HCT116 (cell line): ENCODE data around the gene CLRN3. TPM values are rescaled to one million over a fixed set of nuclear protein-coding genes. Genes with fewer than 3 reads are reported as not detected.

Experiments
- ATAC-seq: fragments of 200-7000 bp; cut with Tn5 transposase; 2 replicates; pipeline ENCODE4 v1.9.1; 2020; ENCODE audit warnings: mild to moderate bottlenecking, moderate library complexity
- BruUV-seq: library from RNA; stranded (reverse); fragments of 400-500 nt; replicated peaks from 2 replicates; lab custom pipeline; 2021; lab: Mats Ljungman, UMichigan
- CTCF ChIA-PET: fragments of 300-600 bp; sonication (Branson Sonifier 250); formaldehyde crosslinking; loops from one replicate; lab custom pipeline; 2021; ENCODE audit warnings: antibody characterized with exemption; lab: Charles Lee
- POLR2A ChIA-PET: fragments of 300-600, 350-600 bp; sonication (Branson Sonifier 250); formaldehyde crosslinking; loops from one replicate; lab custom pipeline; 2021; ENCODE audit warnings: antibody characterized with exemption; lab: Charles Lee
- RAD21 ChIA-PET, 2 experiments: fragments of 300-600 bp; sonication (Branson Sonifier 250); formaldehyde crosslinking; loops; one replicate each; lab custom pipeline; 2023; ENCODE audit warnings: low total read pairs in 2 of 2; ENCODE audit not compliant: uncharacterized antibody in 2 of 2, unreplicated experiment in 2 of 2, low non-redundant PET in 1 of 2; lab: Charles Lee
- DNase-seq: peaks from one replicate; pipeline ENCODE4 v3.0.0-alpha.2; 2010; ENCODE audit warnings: low read depth, low spot score
- H2AFZ ChIP-seq: fragments of 200-600 bp; shearing (Covaris generic), sonication (generic); 2 replicates; pipeline ENCODE4 v1.6.1; 2017; ENCODE audit warnings: low read depth, mixed run types, mixed read lengths, antibody characterized with exemption, low read length; ENCODE audit not compliant: poor library complexity, severe bottlenecking
- H3K27ac ChIP-seq: 2 replicates; pipeline ENCODE4 v1.5.1; 2012; ENCODE audit warnings: low read depth, low read length
- H3K27me3 ChIP-seq: fragments of 200-600 bp; sonication (generic); 2 replicates; pipeline ENCODE4 v1.6.1; 2016; ENCODE audit warnings: mixed run types, low read length, mixed read lengths; ENCODE audit not compliant: insufficient read depth
- H3K36me3 ChIP-seq, 2 experiments: fragments of 200-500 bp in 1 of 2; fragments of 200-600 bp in 1 of 2; sonication (Bioruptor generic) in 1 of 2; sonication (generic) in 1 of 2; 2 replicates each; pipeline versions ENCODE4 v1.5.1 to v1.6.1; 2014 to 2016; ENCODE audit warnings: low read length in 2 of 2, inconsistent platforms in 1 of 2, mixed read lengths in 1 of 2, mixed run types in 1 of 2; ENCODE audit not compliant: insufficient read depth in 2 of 2, control insufficient read depth in 1 of 2
- H3K4me1 ChIP-seq, 2 experiments: fragments of 200-600 bp in 1 of 2; sonication (generic) in 1 of 2; 2 replicates each; pipeline versions ENCODE4 v1.5.1 to v1.6.1; 2012 to 2017; ENCODE audit warnings: low read length in 2 of 2, inconsistent platforms in 1 of 2, mild to moderate bottlenecking in 1 of 2, mixed read lengths in 1 of 2, mixed run types in 1 of 2, moderate library complexity in 1 of 2; ENCODE audit not compliant: insufficient read depth in 2 of 2, control insufficient read depth in 1 of 2
- H3K4me2 ChIP-seq: fragments of 200-600 bp; sonication (generic); 2 replicates; pipeline ENCODE4 v1.6.1; 2017; ENCODE audit warnings: mixed run types, low read length, mixed read lengths
- H3K4me3 ChIP-seq, 2 experiments: fragments of 200-600 bp in 1 of 2; sonication (generic) in 1 of 2; replicated peaks in 1 of 2; 2 replicates each; pipeline ENCODE4 v1.5.1; 2011 to 2016; ENCODE audit warnings: low read length in 2 of 2, control low read depth in 1 of 2, low read depth in 1 of 2, mild to moderate bottlenecking in 1 of 2, mixed read lengths in 1 of 2, mixed run types in 1 of 2
- H3K79me2 ChIP-seq: fragments of 200-600 bp; sonication (generic); 2 replicates; pipeline ENCODE4 v1.6.1; 2017; ENCODE audit warnings: mild to moderate bottlenecking, mixed run types, low read length, moderate library complexity, mixed read lengths; ENCODE audit not compliant: insufficient read depth
- H3K9ac ChIP-seq: fragments of 200-600 bp; sonication (generic); 2 replicates; pipeline ENCODE4 v1.6.1; 2016; ENCODE audit warnings: low read length, mixed read lengths
- H3K9me2 ChIP-seq: fragments of 200-600 bp; sonication (generic), shearing (Covaris generic); 2 replicates; pipeline ENCODE4 v1.6.1; 2017; ENCODE audit warnings: mixed run types, mild to moderate bottlenecking, moderate library complexity; ENCODE audit not compliant: insufficient read depth
- H3K9me3 ChIP-seq, 2 experiments: fragments of 200-500 bp in 1 of 2; fragments of 200-600 bp in 1 of 2; sonication (Bioruptor generic) in 1 of 2; sonication (generic) in 1 of 2; 2 replicates each; pipeline ENCODE4 v1.6.1; 2014 to 2017; ENCODE audit warnings: low read length in 2 of 2, mixed read lengths in 2 of 2, inconsistent platforms in 1 of 2, low read depth in 1 of 2, mild to moderate bottlenecking in 1 of 2, mixed run types in 1 of 2, moderate library complexity in 1 of 2; ENCODE audit not compliant: control insufficient read depth in 1 of 2, insufficient read depth in 1 of 2
- H4K20me1 ChIP-seq: fragments of 200-600 bp; sonication (generic), shearing (Covaris generic); 2 replicates; pipeline ENCODE4 v1.6.1; 2017; ENCODE audit warnings: mixed run types, mild to moderate bottlenecking, moderate library complexity; ENCODE audit not compliant: insufficient read depth
- CBX3 ChIP-seq: IDR thresholded peaks from 2 replicates; pipeline ENCODE4 v1.6.1; 2012; ENCODE audit warnings: low read depth
- EZH2 ChIP-seq: fragments of 200-600 bp; sonication (generic); IDR thresholded peaks from 2 replicates; pipeline ENCODE4 v1.6.1; 2017; ENCODE audit warnings: antibody characterized with exemption, mixed run types
- FOSL1 ChIP-seq: IDR thresholded peaks from 2 replicates; pipeline ENCODE4 v1.6.1; 2012; ENCODE audit warnings: low read depth
- JUND ChIP-seq: IDR thresholded peaks from 2 replicates; pipeline ENCODE4 v1.6.1; 2012
- POLR2A ChIP-seq: IDR thresholded peaks from 2 replicates; pipeline ENCODE4 v1.7.0; 2011; ENCODE audit warnings: borderline replicate concordance; ENCODE audit not compliant: insufficient read depth, insufficient read length; ENCODE audit errors: extremely low read depth
- SIN3A ChIP-seq: IDR thresholded peaks from 2 replicates; pipeline ENCODE4 v1.6.1; 2012; ENCODE audit warnings: low read depth
- intact Hi-C: fragments of 100-400 bp; cut with micrococcal nuclease; formaldehyde crosslinking; loops from 2 replicates; pipeline ENCODE4 v1.10.0; 2022
- total RNA-seq: library from RNA; stranded (reverse); gene quantifications from one replicate; pipeline ENCODE4 v1.2.1, GENCODE V29; 2021; ENCODE audit not compliant: unreplicated experiment
- TF ChIP-seq, protein P1 (sequence below), 3 experiments: fragments of 200-600 bp in 1 of 3; sonication (generic) in 1 of 3; IDR thresholded peaks in 2 of 3; conservative IDR thresholded peaks in 1 of 3; 2 replicates each; pipeline ENCODE4 v1.5.1; 2012 to 2017; ENCODE audit warnings: low read depth in 2 of 3, low read length in 2 of 3, antibody characterized with exemption in 1 of 3, borderline replicate concordance in 1 of 3, control low read depth in 1 of 3, mild to moderate bottlenecking in 1 of 3, mixed read lengths in 1 of 3, mixed run types in 1 of 3, moderate library complexity in 1 of 3; ENCODE audit not compliant: insufficient read depth in 1 of 3
- TF ChIP-seq, protein P2 (sequence below): IDR thresholded peaks from 2 replicates; pipeline ENCODE4 v1.6.1; 2011; ENCODE audit warnings: mild to moderate bottlenecking, low read length, moderate library complexity; ENCODE audit not compliant: insufficient replicate concordance; ENCODE audit errors: extremely low read depth

CLRN3 gene
- total RNA-seq, 1 experiment from 2014 or later = 0.39 TPM

GRCh38 chr10:127916826-127917225, 24.1 kb upstream of the CLRN3 start:
- Histone ChIP-seq H3K9me3 (no peaks in the 10 kb centered on the region), H3K4me3 (no peak overlapping the region), H3K36me3 (no peaks in the 10 kb centered on the region), H2AFZ (no peak overlapping the region), H3K79me2 (no peaks in the 10 kb centered on the region), H3K4me2 (no peak overlapping the region), H3K9me2 (no peaks in the 10 kb centered on the region), H4K20me1 (no peaks in the 10 kb centered on the region), H3K9ac (no peak overlapping the region), H3K4me1 (peaks cover 4 to 36% of the 10 kb centered on the region in 2 experiments; a peak in 3 of 4 replicates), H3K27ac (no peak overlapping the region), H3K27me3 (no peaks in the 10 kb centered on the region)
- TF ChIP-seq, protein P1, sequence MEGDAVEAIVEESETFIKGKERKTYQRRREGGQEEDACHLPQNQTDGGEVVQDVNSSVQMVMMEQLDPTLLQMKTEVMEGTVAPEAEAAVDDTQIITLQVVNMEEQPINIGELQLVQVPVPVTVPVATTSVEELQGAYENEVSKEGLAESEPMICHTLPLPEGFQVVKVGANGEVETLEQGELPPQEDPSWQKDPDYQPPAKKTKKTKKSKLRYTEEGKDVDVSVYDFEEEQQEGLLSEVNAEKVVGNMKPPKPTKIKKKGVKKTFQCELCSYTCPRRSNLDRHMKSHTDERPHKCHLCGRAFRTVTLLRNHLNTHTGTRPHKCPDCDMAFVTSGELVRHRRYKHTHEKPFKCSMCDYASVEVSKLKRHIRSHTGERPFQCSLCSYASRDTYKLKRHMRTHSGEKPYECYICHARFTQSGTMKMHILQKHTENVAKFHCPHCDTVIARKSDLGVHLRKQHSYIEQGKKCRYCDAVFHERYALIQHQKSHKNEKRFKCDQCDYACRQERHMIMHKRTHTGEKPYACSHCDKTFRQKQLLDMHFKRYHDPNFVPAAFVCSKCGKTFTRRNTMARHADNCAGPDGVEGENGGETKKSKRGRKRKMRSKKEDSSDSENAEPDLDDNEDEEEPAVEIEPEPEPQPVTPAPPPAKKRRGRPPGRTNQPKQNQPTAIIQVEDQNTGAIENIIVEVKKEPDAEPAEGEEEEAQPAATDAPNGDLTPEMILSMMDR (IDR thresholded peaks at IDR 0.05 in 2 of 3, conservative IDR thresholded peaks at IDR 0.05 in 1 of 3; ENCODE audit: borderline replicate concordance in 1 of 3, insufficient read depth in 1 of 3, low read depth in 2 of 3, low read length in 2 of 3) = 0 out of 6 replicates have a peak, but pooled peaks of 2 of the 3 experiments have one; percentile 8 to 16
- TF ChIP-seq EZH2 (no peak), JUND (no peak), CBX3 (no peak), FOSL1 (no peak), POLR2A (no peak), SIN3A (no peak)
- TF ChIP-seq, protein P2, sequence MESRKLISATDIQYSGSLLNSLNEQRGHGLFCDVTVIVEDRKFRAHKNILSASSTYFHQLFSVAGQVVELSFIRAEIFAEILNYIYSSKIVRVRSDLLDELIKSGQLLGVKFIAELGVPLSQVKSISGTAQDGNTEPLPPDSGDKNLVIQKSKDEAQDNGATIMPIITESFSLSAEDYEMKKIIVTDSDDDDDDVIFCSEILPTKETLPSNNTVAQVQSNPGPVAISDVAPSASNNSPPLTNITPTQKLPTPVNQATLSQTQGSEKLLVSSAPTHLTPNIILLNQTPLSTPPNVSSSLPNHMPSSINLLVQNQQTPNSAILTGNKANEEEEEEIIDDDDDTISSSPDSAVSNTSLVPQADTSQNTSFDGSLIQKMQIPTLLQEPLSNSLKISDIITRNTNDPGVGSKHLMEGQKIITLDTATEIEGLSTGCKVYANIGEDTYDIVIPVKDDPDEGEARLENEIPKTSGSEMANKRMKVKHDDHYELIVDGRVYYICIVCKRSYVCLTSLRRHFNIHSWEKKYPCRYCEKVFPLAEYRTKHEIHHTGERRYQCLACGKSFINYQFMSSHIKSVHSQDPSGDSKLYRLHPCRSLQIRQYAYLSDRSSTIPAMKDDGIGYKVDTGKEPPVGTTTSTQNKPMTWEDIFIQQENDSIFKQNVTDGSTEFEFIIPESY = no peak
- intact Hi-C loops = no loop called here
- BruUV-seq = no TSS peak
- no peak for ATAC-seq
- ChIA-PET POLR2A (no interaction called here), RAD21 (no interaction called here), CTCF (no interaction called here)
- DNase-seq = no peak
